Measurements from ENCODE around the gene ZC2HC1B. TPM values are rescaled to one million over a fixed set of nuclear protein-coding genes. Genes with fewer than 3 reads are reported as not detected.

Gene ZC2HC1B
- polyA plus RNA-seq, 1 of the 3 experiments (the other 2 are of a cell fraction) = not detected

DNA sequence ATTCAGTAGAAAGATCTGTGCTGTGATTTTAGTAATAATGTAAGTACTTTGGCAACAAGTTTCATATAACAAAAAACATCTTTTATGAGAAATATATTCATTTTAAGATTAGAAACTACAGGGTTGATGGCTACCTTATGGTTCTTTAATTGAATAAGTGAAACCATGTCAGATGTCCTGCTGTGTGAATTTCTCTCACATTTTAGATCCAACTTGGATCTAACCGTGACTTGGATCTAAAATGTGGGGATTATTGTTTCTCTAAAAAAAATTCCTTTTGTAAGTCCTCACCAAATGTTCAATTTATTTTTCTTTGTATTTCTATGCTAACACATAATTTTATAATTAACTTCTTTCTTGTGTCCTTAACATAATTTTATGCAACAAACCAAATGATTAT lies 30.4 kb downstream of the ZC2HC1B start:
- Histone ChIP-seq H3K4me3 (ENCODE audit: low read depth in 2 of 2, low read length in 1 of 2) (no peak overlapping the region), H4K20me1 (ENCODE audit: insufficient read depth) (no peaks in the 10 kb centered on the region), H3F3A (replicated peaks; ENCODE audit: insufficient read depth) (no peaks in the 10 kb centered on the region), H3K9me3 (no peaks in the 10 kb centered on the region), H3K27me3 (ENCODE audit: insufficient read depth) (no peaks in the 10 kb centered on the region), H3K4me1 (ENCODE audit: control insufficient read depth in 1 of 2, insufficient read depth in 2 of 2, low read depth in 1 of 2, low read length in 1 of 2) (no peaks in the 10 kb centered on the region), H3K36me3 (replicated peaks in 1 of 2; ENCODE audit: control insufficient read depth in 1 of 2, insufficient read depth in 2 of 2, low read length in 1 of 2) (no peaks in the 10 kb centered on the region), H3K79me2 (ENCODE audit: insufficient read depth) (no peaks in the 10 kb centered on the region), H3K27ac (ENCODE audit: low read depth in 2 of 2, low read length in 1 of 2) (no peak overlapping the region), H2AFZ (ENCODE audit: low read depth) (no peak overlapping the region), H3K4me2 (no peak overlapping the region), H3K9me2 (no peaks in the 10 kb centered on the region), H3K9ac (no peak overlapping the region)
- WGBS (ENCODE audit: low lambda C conversion rate) = 93% methylated on average over 1 of the region's 1 CpG
- CTCF ChIA-PET = no interaction called here
- TF ChIP-seq, protein P1, sequence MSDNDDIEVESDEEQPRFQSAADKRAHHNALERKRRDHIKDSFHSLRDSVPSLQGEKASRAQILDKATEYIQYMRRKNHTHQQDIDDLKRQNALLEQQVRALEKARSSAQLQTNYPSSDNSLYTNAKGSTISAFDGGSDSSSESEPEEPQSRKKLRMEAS (IDR thresholded peaks at IDR 0.05; ENCODE audit: low read depth) = no peak
- TF ChIP-seq JUND (IDR thresholded peaks at IDR 0.05) = no peak
- no peak for TF ChIP-seq CHD2 (IDR thresholded peaks at IDR 0.05; ENCODE audit: low read length, partially characterized antibody)
- TF ChIP-seq RFX5 (IDR thresholded peaks at IDR 0.05; ENCODE audit: low read length) = no peak
- TF ChIP-seq, protein P2, sequence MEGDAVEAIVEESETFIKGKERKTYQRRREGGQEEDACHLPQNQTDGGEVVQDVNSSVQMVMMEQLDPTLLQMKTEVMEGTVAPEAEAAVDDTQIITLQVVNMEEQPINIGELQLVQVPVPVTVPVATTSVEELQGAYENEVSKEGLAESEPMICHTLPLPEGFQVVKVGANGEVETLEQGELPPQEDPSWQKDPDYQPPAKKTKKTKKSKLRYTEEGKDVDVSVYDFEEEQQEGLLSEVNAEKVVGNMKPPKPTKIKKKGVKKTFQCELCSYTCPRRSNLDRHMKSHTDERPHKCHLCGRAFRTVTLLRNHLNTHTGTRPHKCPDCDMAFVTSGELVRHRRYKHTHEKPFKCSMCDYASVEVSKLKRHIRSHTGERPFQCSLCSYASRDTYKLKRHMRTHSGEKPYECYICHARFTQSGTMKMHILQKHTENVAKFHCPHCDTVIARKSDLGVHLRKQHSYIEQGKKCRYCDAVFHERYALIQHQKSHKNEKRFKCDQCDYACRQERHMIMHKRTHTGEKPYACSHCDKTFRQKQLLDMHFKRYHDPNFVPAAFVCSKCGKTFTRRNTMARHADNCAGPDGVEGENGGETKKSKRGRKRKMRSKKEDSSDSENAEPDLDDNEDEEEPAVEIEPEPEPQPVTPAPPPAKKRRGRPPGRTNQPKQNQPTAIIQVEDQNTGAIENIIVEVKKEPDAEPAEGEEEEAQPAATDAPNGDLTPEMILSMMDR (IDR thresholded peaks at IDR 0.05) = no peak
- TF ChIP-seq, protein P3, sequence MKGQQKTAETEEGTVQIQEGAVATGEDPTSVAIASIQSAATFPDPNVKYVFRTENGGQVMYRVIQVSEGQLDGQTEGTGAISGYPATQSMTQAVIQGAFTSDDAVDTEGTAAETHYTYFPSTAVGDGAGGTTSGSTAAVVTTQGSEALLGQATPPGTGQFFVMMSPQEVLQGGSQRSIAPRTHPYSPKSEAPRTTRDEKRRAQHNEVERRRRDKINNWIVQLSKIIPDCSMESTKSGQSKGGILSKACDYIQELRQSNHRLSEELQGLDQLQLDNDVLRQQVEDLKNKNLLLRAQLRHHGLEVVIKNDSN (IDR thresholded peaks at IDR 0.05; ENCODE audit: borderline replicate concordance, low read depth) = no peak
- TF ChIP-seq TEAD4 (IDR thresholded peaks at IDR 0.05; ENCODE audit: borderline replicate concordance, insufficient read depth) = no peak
- no peak for TF ChIP-seq EP300 (IDR thresholded peaks at IDR 0.05; ENCODE audit: borderline replicate concordance in 1 of 2, low read depth in 1 of 2, low read length in 1 of 2)
- no peak for TF ChIP-seq NFIC (IDR thresholded peaks at IDR 0.05; ENCODE audit: borderline replicate concordance)
- no peak for TF ChIP-seq FOSL2 (IDR thresholded peaks at IDR 0.05; ENCODE audit: borderline replicate concordance, low read depth)
- no peak for TF ChIP-seq POLR2AphosphoS5 (IDR thresholded peaks at IDR 0.05; ENCODE audit: low read depth, low read length)
- TF ChIP-seq, protein P4, sequence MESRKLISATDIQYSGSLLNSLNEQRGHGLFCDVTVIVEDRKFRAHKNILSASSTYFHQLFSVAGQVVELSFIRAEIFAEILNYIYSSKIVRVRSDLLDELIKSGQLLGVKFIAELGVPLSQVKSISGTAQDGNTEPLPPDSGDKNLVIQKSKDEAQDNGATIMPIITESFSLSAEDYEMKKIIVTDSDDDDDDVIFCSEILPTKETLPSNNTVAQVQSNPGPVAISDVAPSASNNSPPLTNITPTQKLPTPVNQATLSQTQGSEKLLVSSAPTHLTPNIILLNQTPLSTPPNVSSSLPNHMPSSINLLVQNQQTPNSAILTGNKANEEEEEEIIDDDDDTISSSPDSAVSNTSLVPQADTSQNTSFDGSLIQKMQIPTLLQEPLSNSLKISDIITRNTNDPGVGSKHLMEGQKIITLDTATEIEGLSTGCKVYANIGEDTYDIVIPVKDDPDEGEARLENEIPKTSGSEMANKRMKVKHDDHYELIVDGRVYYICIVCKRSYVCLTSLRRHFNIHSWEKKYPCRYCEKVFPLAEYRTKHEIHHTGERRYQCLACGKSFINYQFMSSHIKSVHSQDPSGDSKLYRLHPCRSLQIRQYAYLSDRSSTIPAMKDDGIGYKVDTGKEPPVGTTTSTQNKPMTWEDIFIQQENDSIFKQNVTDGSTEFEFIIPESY (IDR thresholded peaks at IDR 0.05; ENCODE audit: borderline replicate concordance, low read depth) = no peak
- TF ChIP-seq RXRA (IDR thresholded peaks at IDR 0.05; ENCODE audit: borderline replicate concordance, low read depth) = no peak
- POLR2A ChIA-PET = no interaction called here
- DNase-seq = no peak
